Measurements from ENCODE around the gene ADSS1.
"Not testable (repeated sequence)": the region's sequence is repeated elsewhere in the genome, so short reads cannot be mapped to it uniquely, and the experiment has no call there.

Gene ADSS1

GRCh38 chr14:104714066-104714465 is 10.0 kb upstream of the ADSS1 start:
- DNase-seq (ENCODE audit: low read depth in 4 of 4, low spot score in 1 of 4) = no peak

DNA sequence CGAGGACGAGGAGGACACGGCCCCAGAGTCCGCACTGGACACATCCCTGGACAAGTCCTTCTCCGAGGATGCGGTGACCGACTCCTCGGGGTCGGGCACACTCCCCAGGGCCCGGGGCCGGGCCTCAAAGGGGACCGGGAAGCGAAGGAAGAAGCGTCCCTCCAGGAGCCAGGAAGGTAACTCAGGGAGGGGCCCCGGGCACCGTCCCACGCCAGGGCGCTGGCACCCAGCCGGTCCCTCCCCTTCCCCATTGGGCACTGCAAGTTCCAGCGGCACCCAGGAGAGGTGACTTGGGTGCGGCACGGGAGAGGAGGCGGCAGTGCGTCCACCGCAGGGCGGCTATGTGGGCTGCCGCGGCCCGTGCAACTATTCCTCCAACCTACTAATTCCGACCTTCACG is 9.3 kb upstream of the ADSS1 start:
- DNase-seq (ENCODE audit: low read depth in 4 of 4, low spot score in 1 of 4) = no peak

GRCh38 chr14:104715416-104715815 is 8.6 kb upstream of the ADSS1 start:
- no peak for DNase-seq (ENCODE audit: low read depth in 4 of 4, low spot score in 1 of 4)

DNA sequence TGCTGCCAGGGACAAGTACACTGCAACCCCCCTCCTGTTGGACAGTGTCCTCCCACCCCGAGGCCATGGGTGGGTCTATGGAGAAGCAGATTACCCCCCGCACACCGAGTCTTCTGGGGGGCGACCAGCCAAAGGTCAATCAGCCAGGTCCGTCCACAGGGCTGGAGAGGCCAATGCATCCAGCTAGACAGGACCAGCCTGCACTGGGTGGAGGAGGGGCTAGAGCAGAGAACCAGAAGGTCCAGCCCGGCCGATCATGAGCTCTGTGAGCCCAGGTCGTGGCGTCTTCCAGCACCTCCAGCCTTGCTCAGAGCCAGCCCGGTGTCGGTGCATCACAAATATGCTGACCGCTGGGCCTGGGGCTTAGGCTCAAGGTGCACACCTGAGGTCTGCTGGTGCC is 8.2 kb upstream of the ADSS1 start:
- DNase-seq (ENCODE audit: low read depth in 4 of 4, low spot score in 1 of 4) = no peak

GRCh38 chr14:104717137-104717536 is 6.9 kb upstream of the ADSS1 start:
- DNase-seq (ENCODE audit: low read depth in 4 of 4, low spot score in 1 of 4) = no peak

DNA sequence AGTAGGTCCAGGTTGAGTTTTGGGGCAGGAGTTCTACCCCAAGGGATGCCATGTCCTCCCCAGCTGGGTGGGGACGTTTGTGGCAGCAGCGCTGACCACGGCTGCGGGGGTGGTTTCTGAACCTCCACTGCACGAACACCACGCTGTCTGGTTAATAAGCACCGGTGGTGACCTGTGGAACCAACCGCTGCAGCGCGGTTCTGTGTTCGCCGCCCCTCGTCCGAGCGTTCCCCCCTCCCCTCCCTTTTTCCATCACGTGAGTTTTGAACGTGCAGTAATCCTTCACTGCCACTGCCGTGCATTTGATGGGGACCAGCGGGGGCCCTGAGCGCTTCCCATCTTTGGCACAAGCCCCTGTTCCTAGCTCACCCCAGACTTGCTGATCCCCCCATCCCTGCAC is 6.4 kb upstream of the ADSS1 start:
- no peak for DNase-seq (ENCODE audit: low read depth in 4 of 4, low spot score in 1 of 4)

DNA sequence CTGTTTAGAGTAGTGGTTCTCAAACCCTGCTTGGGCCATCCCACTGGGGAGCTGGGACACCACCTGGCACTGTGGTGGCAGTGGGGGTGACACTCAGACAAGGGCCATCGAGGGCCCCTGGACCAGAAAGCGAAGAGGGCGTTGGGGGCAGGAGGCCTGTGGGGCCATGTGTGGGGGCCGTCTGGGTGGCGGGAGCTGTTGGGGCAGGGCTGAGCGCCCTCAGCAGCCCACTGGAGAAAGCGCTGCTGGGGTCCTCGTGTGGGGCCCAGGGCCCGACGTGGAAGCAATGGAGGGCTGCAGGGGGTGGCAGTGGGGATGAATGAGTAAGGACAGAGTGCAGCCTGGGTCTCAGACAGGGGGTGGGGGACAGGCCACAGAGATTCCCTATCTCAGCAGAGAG is 5.9 kb upstream of the ADSS1 start:
- no peak for DNase-seq (ENCODE audit: low read depth in 4 of 4, low spot score in 1 of 4)

GRCh38 chr14:104718871-104719270 is 5.2 kb upstream of the ADSS1 start:
- DNase-seq (ENCODE audit: low read depth in 4 of 4, low spot score in 1 of 4) = no peak

DNA sequence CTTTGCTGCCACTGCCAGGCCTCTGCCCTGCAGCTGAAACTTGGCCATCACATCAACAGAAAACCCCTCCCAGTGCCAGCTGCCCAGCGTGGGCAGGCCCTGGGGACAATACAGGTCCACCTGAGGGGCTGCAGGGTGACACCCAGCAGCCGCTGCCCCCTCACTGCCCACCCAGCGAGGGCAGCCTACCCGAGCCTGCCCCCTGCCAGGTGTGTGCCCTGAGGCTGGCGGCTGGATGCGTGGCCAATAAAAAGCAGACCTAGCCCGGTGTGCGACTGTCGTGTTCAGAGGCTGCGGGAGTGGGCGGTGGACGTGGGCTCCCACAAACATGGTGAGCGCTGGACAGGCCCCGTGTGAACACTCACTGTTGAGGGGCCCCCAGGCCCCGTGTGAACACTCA is 4.7 kb upstream of the ADSS1 start:
- no peak for DNase-seq (ENCODE audit: low read depth in 4 of 4, low spot score in 1 of 4)

GRCh38 chr14:104721505-104722431 is 2.3 kb upstream of the ADSS1 start:
- no peak for DNase-seq (ENCODE audit: low read depth in 4 of 4, low spot score in 1 of 4)

- DNase-seq (ENCODE audit: low read depth in 4 of 4, low spot score in 1 of 4) = no peak
Measured at GRCh38 chr14:104722938-104723650, 935 bp upstream of the ADSS1 start.

DNA sequence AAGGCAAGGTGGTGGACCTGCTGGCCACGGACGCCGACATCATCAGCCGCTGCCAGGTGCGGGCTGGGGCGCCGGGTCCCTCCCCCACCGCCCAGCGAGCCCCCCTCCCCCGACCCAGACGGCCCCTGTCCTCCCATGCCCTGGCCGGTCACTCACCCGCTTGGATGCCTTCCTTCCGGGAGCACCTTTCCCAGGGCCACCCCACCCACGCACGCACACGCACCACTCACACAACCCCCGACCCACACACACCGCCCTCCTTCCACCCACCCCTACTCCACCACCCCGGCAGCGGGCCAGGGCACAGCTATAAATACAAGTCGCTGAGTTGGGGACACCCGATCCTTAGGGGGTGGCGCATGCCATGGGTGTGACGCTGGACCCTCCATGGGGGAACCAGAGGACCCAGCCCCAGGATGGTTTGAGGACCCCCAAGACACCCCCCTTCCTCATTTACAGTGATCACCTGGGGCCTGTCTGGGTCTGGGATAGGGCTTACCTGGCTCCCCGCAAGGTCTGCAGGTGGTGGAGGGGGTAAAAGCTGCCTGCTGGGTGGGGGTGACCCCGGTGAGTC is 465 bp downstream of the ADSS1 start:
- DNase-seq (ENCODE audit: low read depth in 4 of 4, low spot score in 1 of 4) = no peak

DNA sequence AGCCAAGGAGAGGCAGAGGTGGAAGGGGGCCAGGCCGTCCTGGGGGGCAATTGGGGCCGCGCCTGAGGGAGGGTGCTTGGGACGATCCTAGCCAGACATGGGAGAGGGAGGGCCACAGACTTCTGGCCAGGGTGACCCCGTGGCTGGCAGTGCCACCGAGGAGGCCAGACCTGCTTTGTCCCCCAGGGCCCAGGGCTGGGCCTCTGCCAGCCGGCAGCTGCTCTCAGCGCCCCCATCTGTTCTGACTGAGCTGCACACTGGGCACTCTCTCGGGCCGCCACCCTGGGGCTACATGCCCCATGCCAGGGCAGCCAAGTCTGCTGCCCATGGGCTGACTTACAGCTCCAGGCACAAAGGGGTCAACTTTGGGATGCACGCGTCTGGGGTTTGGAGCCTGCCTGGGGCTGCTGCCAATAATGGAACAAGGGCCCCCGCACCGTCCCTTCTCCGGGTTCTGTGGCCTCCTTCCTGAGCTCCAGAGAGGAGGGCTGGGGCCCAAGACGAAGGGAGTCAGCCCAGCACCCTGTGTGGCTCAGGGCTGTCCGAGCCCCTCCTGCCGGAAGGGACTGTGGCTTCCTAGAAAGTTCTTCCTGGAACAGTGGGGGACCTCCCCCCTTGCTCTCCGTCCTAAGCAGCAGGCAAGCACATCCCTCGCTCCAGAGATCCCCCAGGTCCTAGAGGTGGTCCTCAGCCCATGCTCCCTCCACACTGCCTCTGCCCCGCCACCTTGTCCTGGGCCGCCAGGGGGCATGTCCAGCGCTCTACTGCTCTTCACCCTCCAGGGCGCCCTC is 1.1 kb downstream of the ADSS1 start:
- DNase-seq (ENCODE audit: low read depth in 4 of 4, low spot score in 1 of 4) = no peak

DNA sequence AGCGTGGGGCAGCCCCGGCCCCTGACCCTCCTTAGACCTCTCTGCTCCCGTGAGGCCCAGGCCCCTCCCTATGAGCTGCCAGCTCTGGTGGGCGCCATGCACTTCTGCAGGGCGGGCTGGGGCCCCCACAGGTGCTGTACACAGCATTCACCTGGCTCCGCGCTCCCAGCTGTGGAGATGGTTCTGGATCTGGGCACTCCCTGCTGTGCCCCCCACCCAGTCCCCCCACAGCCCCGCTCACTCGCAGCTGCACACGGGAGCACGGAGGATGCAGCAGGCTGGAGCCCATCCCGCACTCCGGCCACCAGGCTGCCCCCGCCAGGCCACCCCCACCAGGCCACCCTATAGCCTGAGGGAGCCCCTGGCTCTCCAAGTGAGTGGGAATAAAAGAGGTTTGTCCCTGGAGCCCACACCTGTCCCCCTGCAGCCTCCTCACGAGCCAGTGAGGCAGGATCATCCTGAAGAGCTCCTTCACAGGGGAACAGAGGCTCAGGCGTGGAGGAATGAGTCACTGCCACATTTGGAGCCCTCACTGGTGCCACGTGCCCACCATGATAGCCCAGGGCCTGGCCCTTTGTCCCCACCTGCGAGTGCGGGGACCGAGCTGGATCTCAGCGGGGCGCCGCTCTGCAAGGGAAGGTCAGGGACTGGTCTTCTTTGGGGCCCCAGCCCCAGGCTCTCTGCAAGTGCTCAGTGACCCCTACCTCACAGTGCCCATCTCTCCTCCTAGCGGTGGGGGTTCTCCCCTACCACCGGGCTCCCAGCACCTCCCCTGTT is 1.9 kb downstream of the ADSS1 start:
- no peak for DNase-seq (ENCODE audit: low read depth in 4 of 4, low spot score in 1 of 4)

GRCh38 chr14:104726600-104727451 is 2.8 kb downstream of the ADSS1 start:
- no peak for DNase-seq (ENCODE audit: low read depth in 4 of 4, low spot score in 1 of 4)

DNA sequence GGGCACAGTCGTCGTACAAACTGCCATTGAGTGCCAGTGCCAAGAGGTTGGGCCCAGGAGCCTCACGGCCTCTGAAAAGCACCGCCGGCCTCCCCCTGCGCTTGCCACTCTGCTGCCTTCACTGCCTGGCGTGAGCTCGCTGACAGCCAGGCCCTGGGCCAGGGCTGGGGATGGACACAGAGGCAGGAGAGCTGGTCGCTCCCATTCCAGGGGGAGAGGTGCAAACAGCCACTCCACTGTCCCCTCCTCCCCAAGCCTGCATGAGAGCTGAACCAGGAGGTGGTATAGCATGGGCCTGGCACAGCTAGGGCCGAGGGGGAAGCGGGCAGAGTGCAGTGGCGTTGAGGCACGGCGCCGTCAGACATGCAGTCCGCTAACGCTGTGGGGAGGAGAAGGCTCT is 4.6 kb downstream of the ADSS1 start:
- no peak for DNase-seq (ENCODE audit: low read depth in 4 of 4, low spot score in 1 of 4)

DNA sequence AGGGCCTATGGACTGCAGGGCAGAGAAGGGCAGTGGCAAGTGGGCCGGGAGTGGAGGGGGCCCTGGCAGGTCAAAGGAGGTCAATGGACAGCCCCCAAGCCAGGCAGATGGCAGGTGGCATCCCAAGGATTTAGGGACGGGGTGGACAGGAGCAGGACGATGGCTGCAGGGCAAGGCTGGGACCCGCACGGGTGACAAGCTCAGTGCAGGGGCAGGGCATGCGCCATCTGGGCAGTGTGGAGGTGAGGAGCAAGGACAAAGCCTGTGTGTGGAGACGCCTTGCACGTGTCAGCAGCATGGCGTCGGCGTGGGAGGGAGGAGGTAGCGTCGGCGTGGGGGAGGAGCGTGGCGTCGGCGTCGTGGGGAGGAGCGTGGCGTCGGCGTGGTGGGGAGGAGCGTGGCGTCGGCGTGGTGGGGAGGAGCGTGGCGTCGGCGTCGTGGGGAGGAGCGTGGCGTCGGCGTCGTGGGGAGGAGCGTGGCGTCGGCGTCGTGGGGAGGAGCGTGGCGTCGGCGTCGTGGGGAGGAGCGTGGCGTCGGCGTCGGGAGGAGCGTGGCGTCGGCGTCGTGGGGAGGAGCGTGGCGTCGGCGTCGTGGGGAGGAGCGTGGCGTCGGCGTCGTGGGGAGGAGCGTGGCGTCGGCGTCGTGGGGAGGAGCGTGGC is 5.3 kb downstream of the ADSS1 start:
- DNase-seq (ENCODE audit: low read depth in 4 of 4, low spot score in 1 of 4) = not testable (repeated sequence)

GRCh38 chr14:104729835-104730181 is 5.8 kb downstream of the ADSS1 start:
- DNase-seq (ENCODE audit: low read depth in 4 of 4, low spot score in 1 of 4) = no peak

GRCh38 chr14:104730487-104730886 is 6.5 kb downstream of the ADSS1 start:
- no peak for DNase-seq (ENCODE audit: low read depth in 4 of 4, low spot score in 1 of 4)

Data from stimulated activated CD4-positive, alpha-beta T cell treated with anti-CD3 and anti-CD28 coated beads, Interleukin-1b, Interleukin-23, amount 100 ng/mL, for 24 hours (primary cell).